HG03060 (cell line): Measurements from ENCODE around the gene GBF1.

Source experiments
- ATAC-seq: cut with Tn5 transposase; IDR thresholded peaks from one replicate; pipeline ENCODE4 v1.9.1; 2021; ENCODE audit warnings: low read depth, moderate number of reproducible peaks; ENCODE audit not compliant: unreplicated experiment

Gene GBF1

DNA sequence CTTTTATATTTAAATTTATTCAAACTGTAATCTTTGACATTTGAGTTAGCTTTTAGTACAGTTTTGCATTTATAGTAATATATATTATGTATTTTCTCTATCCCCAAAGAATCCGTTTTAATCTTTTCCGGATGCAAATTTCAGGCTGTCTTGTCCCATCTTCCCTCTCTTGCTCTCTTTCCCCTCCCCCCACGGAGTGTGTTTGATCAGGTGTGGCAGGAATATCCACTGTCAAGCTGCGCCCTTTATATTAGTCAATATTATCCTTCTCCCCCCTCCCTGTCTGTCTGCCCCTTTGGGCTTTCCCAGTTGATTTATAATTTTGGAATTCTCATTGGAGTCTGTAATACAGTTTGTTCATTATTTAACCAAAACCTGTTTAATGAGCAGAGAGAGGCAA, 19.0 kb downstream of the GBF1 start:
- no peak for ATAC-seq

DNA sequence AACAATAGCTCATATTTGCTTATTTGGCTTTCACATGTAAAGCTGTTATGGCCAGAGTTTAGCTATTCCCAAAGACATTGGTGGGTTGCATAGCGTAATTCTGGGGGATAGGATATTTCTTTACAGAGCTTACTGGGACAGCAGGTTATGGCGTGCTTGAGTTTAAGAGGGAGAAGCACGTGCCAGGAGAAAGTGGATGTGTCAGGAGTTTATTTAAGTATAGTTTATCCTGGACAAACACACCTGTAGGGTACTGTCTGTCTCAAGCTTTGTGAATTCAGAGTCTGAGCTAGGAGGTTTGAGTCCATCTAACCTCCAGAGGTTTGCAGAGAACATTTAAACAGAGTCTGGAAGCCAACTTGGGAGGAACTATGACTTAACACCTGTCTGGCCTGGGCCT, 21.3 kb downstream of the GBF1 start:
- ATAC-seq = no peak

- no peak for ATAC-seq
These were observed 22.4 kb downstream of the GBF1 start for GRCh38 chr10:102267748-102268147.

GRCh38 chr10:102268375-102268888, 23.1 kb downstream of the GBF1 start:
- no peak for ATAC-seq

- ATAC-seq = no peak
These were observed 23.7 kb downstream of the GBF1 start for GRCh38 chr10:102269017-102269416.

- ATAC-seq = no peak
These were observed 28.7 kb downstream of the GBF1 start for GRCh38 chr10:102274062-102274461.

GRCh38 chr10:102275343-102275742, 30.0 kb downstream of the GBF1 start:
- ATAC-seq = no peak

DNA sequence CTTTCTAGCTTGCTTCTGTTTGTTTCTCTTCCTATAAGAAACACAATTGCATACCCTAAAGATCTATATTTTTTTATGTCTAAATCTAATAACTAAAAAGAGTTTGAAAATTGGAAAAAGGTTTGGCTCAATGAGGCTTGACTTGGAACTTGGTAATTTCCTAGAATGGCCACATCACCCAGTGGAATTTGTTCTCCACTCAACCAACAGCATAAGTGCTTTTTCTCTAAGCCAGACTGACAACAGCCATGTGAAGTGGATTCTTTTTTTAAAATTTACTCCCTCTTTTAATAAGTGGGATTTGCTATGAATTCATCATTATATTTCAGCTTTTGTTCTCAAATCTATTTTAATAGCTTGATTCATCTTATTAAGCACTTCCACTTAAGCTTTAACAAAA, 33.8 kb downstream of the GBF1 start:
- ATAC-seq = no peak

GRCh38 chr10:102280397-102281101, 35.2 kb downstream of the GBF1 start:
- no peak for ATAC-seq

DNA sequence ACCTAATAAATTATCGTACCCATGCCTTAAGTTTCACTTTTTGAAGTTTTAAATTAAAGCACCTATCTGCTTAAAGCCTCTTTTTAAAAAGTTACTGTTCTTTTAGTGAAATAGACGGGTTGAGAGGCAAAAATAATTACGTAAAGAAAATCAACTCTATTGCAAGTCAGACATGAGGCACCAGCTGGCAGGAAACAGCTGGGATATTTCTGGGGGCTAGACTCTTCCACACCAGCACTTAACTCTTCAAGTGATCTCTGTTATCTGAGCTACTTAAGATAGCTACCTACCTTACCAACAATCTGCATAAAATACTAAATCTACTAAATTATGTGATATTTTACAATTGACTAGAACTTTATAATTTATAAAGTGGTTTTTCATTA, 35.8 kb downstream of the GBF1 start:
- ATAC-seq = no peak

DNA sequence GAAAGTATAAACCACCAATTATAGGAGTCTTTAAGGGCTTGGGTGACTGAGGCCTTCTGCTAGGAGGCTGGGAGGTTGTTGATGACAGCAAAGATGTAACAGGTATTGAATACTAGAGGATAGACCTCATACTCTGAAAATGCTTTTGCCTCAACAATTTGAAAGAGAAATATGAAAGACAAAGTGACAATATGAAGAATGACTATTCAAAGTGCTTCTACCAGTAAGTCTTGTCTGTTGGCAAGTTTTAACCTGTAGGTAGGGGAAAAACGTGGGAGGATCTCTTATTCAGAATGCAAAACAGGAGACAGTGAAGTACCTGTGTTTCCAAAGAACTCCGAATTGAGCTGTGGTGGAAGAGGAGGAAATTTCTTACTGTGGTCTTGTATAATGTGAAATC, 38.2 kb downstream of the GBF1 start:
- no peak for ATAC-seq

DNA sequence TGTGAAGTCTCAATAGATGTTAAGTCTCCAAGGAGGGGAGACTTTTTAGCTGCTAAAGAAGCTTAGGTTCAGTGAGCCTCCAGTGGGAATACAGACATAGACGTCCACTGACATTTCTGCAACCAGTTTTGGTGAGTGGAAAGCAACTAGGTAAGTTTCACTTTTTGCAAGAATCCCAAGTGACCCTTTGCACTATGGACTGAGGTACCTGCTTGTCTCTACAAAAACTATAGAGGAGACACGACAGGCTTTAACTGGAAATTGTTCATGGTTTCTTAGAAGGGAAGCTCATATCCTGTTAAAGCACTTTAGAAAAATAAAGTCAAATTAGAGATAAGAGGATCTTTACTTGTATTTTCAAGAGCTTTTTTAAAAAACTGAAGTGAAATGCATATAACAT, 38.6 kb downstream of the GBF1 start:
- ATAC-seq = no peak

DNA sequence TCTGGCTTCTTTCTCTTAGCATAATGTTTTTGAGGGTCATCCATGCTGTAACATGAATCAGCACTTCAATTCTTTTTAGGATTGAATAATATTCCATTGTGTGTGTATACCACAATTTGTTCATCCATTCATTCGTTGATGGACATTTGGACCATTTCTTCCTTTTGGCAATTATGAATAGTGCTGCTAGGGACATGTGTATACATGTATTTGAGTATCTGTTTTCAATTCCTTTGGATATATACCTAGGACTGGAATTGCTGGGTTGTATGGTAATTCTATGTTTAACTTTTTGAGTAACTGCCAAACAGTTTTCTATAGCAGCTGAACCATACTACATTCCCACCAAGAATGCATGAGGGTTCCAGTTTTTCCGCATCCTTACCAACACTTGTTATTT, 39.2 kb downstream of the GBF1 start:
- ATAC-seq = no peak

DNA sequence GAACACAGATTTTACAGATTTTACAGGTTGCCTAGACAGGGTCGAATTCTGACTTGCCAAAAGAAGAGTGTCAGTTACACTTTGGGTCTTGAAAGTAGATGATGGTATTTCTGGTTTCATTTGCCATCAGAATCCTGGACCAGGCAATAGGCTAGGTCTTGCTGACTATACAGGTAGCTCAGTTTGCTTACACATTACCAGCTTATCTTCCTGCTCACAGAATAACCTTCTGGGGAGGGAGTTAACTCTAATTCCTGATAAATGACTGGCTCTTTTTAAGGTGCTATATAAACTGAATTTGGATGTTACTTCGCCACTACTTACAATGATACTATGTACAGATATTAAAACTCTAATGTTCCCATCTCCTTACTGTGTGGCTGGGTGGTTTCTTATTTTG, 39.8 kb downstream of the GBF1 start:
- no peak for ATAC-seq

GRCh38 chr10:102286216-102286615, 40.9 kb downstream of the GBF1 start:
- ATAC-seq = no peak

DNA sequence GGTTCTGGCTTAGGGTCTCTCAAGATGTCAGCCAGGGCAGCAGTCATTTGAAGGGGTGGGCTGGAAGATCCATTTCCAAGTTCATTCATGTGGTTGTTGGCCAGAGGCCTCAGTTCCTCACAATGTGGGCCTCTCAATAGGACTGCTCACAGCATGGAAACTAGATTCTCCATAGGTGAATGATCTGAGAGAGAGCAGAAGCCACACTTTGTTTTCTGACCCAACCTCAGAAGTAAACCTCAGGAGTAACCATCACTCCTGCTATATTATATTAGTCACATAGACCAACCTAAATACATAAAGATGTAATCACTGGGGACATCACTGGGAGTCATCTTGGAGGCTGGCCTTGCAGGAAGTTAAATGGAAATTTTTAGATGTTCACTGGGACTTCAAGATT, 42.2 kb downstream of the GBF1 start:
- ATAC-seq = no peak

GRCh38 chr10:102287991-102288390, 42.7 kb downstream of the GBF1 start:
- no peak for ATAC-seq

GRCh38 chr10:102289356-102289755, 44.0 kb downstream of the GBF1 start:
- no peak for ATAC-seq

DNA sequence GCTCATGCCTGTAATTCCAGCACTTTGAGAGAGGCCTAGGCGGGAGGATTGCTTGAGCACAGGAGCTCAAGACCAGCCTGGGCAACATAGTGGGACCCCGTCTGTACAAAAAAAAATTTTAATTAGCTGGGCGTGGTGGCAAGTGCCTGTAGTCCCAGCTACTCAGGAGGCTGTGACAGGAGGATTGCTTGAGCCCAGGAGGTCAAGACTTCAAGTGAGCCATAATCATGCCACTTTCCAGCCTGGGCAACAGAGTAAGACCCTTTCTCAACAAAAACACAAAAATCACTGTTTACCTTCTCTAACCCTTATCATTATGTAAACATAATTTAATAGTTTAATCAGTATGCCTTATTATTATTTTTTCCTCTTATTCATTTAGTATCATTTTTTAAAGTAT, 44.5 kb downstream of the GBF1 start:
- ATAC-seq = no peak

DNA sequence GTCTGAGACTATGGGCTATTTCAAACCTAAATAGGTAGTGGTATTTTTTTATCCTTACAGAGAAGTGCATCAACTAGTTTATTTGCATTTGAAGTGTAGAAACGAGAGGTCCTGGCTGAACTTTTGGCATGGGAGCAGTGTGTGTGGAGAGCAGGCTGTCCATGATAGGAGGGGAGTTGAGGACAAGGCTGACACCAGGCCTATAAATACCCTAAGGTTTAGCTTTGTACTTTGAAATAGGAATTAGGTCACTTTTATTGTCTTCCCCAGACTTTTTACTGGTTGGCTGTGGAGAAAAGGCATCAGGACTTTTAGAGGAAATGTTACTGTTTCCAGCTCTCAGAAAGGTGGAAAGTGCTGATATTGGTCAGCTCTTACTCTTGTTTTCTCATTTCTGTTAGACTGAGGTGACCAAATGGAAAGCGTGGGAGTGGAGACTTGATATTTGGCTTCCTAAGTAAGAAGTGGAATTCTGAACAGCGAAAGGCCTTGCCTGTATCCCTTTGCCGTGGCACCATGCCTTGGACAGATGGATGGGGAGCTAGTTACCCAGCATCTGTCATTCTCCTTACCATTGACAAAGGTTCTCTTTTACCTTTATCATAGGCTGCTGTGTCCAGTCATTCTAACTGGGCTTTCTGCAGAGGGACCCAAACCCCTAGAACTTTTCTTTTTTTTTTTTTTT, 46.0 kb downstream of the GBF1 start:
- no peak for ATAC-seq

DNA sequence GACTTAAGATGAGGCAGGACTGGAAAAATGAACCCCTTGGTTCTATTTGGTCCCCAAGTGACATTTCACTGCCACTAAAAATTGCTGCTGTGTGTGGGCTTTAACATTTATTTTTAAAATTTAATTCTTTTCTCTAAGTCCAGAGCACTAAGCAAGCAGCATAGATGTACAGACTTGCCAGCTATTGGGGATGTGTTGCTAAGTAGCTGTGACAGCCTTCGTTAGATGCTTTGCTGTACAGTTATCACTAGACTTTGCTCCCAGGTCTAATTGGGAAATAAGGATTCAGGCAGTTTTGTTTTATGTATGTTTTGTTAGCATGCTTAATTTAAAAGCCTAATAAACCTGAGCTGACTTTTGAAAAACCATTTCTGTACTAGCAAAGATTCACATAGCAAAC, 51.8 kb downstream of the GBF1 start:
- ATAC-seq = no peak

DNA sequence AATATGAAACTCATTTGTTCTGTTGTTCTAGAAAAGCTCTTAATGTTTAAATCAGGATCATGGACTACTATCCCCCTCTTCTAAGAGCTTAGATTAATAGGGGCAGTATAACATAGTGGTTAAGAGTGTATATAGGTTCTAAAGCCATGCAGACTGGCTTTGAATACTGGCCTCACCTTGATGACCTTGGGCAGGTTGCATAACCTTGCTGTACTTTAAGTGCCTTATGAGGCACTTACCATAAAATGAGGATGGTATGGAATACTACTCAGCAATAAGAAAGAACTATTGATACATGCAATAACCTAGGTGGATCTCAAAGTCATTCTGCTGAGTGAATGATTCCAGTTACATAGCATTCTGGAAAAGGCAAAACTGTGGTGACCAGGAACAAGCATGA, 53.6 kb downstream of the GBF1 start:
- ATAC-seq = no peak
